GM21717 (cell line): ENCODE results near the gene PGM1.

Experiments
- ATAC-seq: cut with Tn5 transposase; IDR thresholded peaks from one replicate; pipeline ENCODE4 v1.9.1; 2021; ENCODE audit warnings: mild to moderate bottlenecking, moderate library complexity; ENCODE audit not compliant: unreplicated experiment

The PGM1 gene

DNA sequence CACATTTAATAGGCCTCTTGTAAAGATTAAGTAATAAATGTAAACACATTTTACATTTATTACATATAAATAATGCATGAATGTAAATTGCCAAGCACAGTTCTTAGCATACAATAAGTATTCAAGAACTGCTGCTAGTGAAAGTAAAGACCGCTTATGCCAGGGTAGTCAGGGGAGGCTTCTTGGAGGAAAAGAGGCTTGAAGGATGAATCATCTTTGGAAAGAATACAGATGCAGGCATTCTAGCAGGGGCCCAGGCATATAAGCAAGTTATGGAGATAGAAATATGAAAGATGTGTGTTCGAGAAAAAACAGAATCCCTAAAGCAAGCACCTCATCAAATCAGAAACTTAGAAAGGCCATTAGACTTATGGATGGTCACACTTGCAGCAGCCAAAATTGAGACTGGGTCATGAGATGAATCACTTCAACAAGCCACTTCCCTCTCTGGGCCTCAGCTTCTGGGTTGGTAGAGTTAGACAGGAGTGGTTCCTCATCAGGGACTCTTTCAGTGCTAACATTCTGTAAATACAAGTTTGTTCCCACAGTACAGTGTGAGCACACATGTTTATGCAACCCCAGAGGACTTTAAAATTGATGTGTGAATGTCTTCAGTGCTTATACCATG is 100.8 kb downstream of the PGM1 start:
- ATAC-seq: peak; percentile 68

GRCh38 chr1:63698001-63698838 is 105.0 kb downstream of the PGM1 start:
- no peak for ATAC-seq

DNA sequence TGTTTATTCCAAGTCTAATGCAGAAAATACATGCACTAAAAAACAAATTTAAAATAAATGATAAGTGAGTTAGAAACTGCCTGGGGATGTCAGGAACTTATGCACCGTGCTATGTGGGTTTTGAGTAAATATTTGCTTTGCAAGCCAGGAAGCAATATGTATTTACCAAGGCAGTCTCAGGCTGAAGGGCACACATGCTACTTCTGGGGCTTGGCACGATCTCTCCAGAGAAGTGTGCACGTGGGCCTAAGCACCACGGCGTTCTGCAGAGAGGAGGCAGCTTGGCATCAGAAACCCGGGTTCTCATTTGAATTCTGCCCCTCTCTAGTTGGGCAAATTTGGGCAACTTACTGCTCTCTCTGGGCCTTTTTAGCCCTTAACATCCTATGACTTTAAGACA is 108.0 kb downstream of the PGM1 start:
- no peak for ATAC-seq

- no peak for ATAC-seq
Observed at GRCh38 chr1:63703701-63704107, 110.5 kb downstream of the PGM1 start.

DNA sequence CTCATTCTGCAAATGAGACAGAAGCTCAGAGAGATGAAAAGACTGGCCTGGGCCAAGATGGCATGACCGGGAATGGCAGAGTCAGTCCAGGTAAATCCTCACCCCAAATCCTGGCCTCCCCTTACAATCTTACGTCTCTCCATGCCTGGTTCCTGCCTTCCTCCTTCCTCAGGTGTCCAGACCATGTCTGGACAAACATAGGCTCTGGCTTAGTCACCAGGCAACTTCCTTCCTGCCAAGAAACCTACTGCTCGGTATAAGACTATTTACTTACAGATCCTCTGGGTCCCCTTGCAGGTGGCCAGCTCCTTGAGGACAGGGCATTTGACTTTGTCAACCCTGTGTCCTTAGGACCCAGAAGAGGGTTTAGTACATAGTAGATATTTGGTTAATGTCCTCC is 111.2 kb downstream of the PGM1 start:
- ATAC-seq: no peak

GRCh38 chr1:63705078-63705477 is 111.9 kb downstream of the PGM1 start:
- peak; percentile 77 for ATAC-seq

DNA sequence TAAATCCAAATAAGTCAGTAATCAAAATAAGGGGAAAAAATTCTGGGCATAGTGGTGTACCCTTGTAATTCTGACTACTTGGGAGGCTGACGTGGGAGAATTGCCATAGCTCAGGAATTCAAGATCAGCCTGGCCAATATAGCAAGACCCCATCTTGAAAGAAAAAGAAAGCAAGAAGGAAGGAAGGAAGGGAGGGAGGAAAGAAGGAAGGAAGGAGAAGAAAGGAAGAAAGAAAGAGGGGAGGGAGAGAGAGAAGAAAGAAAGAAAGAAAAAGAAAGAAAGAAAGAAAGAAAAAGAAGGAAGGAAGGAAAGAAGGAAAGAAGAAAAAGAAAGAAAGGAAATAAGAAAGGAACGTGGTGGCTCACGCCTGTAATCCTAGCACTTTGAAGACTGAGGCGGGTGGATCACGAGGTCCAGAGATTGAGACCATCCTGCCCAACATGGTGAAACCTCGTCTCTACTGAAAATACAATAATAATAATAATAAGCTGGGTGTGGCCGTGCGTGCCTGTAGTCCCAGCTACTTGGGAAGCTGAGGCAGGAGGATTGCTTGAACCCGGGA is 116.1 kb downstream of the PGM1 start:
- no peak for ATAC-seq
